HEK293T (cell line): ENCODE results near the gene RENBP.

Source experiments
- ARNT ChIP-seq: fragments of 450-650 bp; IDR thresholded peaks from 2 replicates; pipeline ENCODE4 v1.6.1; 2017; ENCODE audit warnings: mild to moderate bottlenecking
- BHLHE40 ChIP-seq: fragments of 450-650 bp; IDR thresholded peaks from 2 replicates; pipeline ENCODE4 v1.6.1; 2016; ENCODE audit warnings: mild to moderate bottlenecking, moderate library complexity, borderline replicate concordance
- CTBP1 ChIP-seq: fragments of 450-650 bp; IDR thresholded peaks from 2 replicates; pipeline ENCODE4 v1.6.1; 2016; ENCODE audit warnings: borderline replicate concordance
- FOXA1 ChIP-seq: fragments of 450-650 bp; IDR thresholded peaks from 2 replicates; pipeline ENCODE4 v1.6.1; 2016; ENCODE audit warnings: mild to moderate bottlenecking
- FOXM1 ChIP-seq: fragments of 450-650 bp; IDR thresholded peaks from 2 replicates; pipeline ENCODE4 v1.6.1; 2017; ENCODE audit warnings: mild to moderate bottlenecking, borderline replicate concordance
- HDGF ChIP-seq: fragments of 450-650 bp; IDR thresholded peaks from 2 replicates; pipeline ENCODE4 v1.6.1; 2017; ENCODE audit warnings: antibody characterized with exemption, borderline replicate concordance
- L3MBTL2 ChIP-seq: fragments of 450-650 bp; conservative IDR thresholded peaks from 2 replicates; pipeline ENCODE4 v1.6.1; 2016; ENCODE audit warnings: mild to moderate bottlenecking
- NFRKB ChIP-seq: fragments of 450-650 bp; IDR thresholded peaks from 2 replicates; pipeline ENCODE4 v1.6.1; 2016; ENCODE audit warnings: mild to moderate bottlenecking, moderate library complexity
- SP1 ChIP-seq: fragments of 450-650 bp; IDR thresholded peaks from 2 replicates; pipeline ENCODE4 v1.6.1; 2017
- SUZ12 ChIP-seq: fragments of 450-650 bp; IDR thresholded peaks from 2 replicates; pipeline ENCODE4 v1.6.1; 2016; ENCODE audit warnings: mild to moderate bottlenecking

DNA sequence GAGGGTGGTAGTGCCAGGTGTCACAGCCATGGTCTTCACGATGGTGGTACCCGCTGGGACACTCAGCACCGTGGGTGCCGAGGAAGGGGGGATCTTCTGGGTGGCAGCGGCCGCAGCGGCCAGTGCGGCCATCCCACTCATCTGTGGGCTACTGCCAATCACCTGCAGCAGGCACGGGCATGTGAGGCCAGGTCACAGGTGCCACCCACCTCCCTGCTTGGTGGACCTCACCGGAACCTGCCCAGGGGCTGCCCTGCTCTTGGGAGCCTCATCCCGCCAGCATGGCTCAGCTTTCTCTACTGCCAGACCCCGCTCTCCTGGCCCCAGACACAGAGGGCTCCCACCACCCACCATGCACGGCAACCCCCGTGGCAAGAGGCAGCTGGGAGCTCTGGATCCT is 14.2 kb upstream of the RENBP start:
- TF ChIP-seq FOXM1: no peak
- no peak for TF ChIP-seq L3MBTL2
- no peak for TF ChIP-seq SP1
- TF ChIP-seq HDGF: no peak
- no peak for TF ChIP-seq NFRKB
- TF ChIP-seq FOXA1: no peak
- TF ChIP-seq ARNT: no peak
- TF ChIP-seq SUZ12: no peak
- no peak for TF ChIP-seq BHLHE40
- no peak for TF ChIP-seq CTBP1
